Measurements from ENCODE around the gene EDDM13.
"Not testable (repeated sequence)": the region's sequence is repeated elsewhere in the genome, so short reads cannot be mapped to it uniquely, and the experiment has no call there.

EDDM13 gene

GRCh38 chr19:56339031-56339430, 66.5 kb downstream of the EDDM13 start:
- H3K9ac ChIP-seq (ENCODE audit: low read length); H3K4me1 ChIP-seq (ENCODE audit: control insufficient read depth, insufficient read depth, low read length); H3K4me3 ChIP-seq (ENCODE audit: low read length); H3K9me3 ChIP-seq (ENCODE audit: control insufficient read depth, low read length); H3K36me3 ChIP-seq (ENCODE audit: control insufficient read depth, insufficient read depth, low read length); H3K27me3 ChIP-seq (ENCODE audit: control insufficient read depth, insufficient read depth, low read length): not testable (repeated sequence)

DNA sequence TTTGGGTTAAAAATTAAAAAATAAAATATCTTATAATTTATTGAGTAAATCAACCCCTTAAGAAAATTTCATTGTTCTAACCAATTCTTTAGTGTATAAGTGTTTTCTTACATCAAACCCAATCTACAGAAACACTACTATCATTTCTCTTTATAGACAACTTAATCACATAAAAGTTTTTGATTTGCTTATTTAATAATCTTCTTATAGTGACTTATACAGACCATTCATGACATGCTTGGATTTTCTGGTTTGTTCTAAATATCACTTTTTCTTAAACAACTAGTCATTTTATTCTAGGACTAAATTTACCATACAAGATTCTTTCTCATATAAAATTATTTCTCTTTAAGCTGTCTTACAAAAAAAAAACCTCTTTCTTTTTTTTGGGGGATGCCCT, 69.4 kb downstream of the EDDM13 start:
- no peak overlapping the region for H3K9ac ChIP-seq (ENCODE audit: low read length)
- H3K4me1 ChIP-seq (ENCODE audit: control insufficient read depth, insufficient read depth, low read length) = no peaks in the 10 kb centered on the region
- H3K27me3 ChIP-seq (ENCODE audit: control insufficient read depth, insufficient read depth, low read length) = no peaks in the 10 kb centered on the region
- H3K36me3 ChIP-seq (ENCODE audit: control insufficient read depth, insufficient read depth, low read length) = no peaks in the 10 kb centered on the region
- no peak overlapping the region for H3K4me3 ChIP-seq (ENCODE audit: low read length)
- H3K9me3 ChIP-seq (ENCODE audit: control insufficient read depth, low read length) = no peaks in the 10 kb centered on the region

DNA sequence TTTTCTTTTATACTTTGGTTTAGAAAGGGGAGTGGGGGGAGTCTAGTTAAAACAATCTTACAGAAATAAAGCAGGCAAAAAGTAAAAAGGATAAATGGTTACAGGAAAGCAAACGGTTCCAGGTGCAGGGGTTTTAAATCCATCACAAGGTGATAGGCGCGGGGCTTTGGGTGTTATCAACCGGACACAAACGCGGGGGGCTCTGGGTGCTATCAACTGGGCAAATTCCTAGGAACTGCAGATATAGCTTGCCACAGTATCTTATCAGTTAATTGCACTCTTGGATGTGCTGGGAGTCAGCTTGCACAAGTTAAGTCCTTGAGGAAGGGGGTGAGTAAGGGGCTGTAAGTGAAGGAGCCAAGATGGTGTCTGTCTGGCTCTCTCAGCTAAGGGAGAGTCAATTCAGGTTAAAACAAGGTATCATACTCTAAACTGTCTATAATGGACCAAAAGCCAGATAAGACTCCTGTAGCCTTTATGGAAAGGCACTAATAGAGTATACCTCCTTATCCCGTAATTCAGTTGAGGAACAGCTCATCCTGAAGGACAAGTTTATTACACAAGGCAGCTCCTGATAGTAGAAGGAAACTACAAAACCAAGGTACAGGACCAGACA, 74.7 kb downstream of the EDDM13 start:
- Histone ChIP-seq H3K36me3 (ENCODE audit: control insufficient read depth, insufficient read depth, low read length) (no peaks in the 10 kb centered on the region), H3K27me3 (ENCODE audit: control insufficient read depth, insufficient read depth, low read length) (no peaks in the 10 kb centered on the region), H3K9me3 (ENCODE audit: control insufficient read depth, low read length) (no peaks in the 10 kb centered on the region), H3K9ac (ENCODE audit: low read length) (no peak overlapping the region), H3K4me1 (ENCODE audit: control insufficient read depth, insufficient read depth, low read length) (no peaks in the 10 kb centered on the region), H3K4me3 (ENCODE audit: low read length) (no peak overlapping the region)

DNA sequence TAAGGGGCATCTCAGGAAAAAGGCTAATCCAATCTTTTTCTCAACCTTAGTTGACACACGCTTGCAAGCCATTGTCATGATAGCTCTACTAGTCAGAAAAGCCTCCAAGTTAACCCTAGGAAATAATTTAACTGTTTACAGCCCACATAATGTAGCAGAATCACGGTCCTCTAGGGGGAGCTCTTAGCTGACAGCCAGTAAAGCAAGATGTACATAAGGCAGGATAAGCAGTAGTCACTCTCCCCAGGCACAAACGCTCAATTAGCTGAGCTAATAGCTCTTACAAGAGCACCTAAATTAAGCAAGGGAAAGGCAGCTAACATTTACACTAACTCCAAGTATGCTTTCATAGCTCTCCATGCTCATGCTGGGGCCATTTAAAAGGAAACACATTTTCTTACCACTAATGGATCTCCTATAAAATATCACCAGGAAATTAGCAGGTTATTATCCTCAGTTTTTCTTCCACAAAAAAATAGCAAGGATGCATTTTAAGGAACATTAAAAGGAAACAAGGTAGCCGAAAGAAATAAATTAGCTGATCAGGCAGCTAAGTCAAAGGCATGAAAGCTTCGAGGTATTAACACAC, 75.8 kb downstream of the EDDM13 start:
- no peaks in the 10 kb centered on the region for H3K9me3 ChIP-seq (ENCODE audit: control insufficient read depth, low read length)
- no peaks in the 10 kb centered on the region for H3K36me3 ChIP-seq (ENCODE audit: control insufficient read depth, insufficient read depth, low read length)
- no peak overlapping the region for H3K9ac ChIP-seq (ENCODE audit: low read length)
- no peak overlapping the region for H3K4me3 ChIP-seq (ENCODE audit: low read length)
- no peaks in the 10 kb centered on the region for H3K4me1 ChIP-seq (ENCODE audit: control insufficient read depth, insufficient read depth, low read length)
- H3K27me3 ChIP-seq (ENCODE audit: control insufficient read depth, insufficient read depth, low read length) = no peaks in the 10 kb centered on the region

DNA sequence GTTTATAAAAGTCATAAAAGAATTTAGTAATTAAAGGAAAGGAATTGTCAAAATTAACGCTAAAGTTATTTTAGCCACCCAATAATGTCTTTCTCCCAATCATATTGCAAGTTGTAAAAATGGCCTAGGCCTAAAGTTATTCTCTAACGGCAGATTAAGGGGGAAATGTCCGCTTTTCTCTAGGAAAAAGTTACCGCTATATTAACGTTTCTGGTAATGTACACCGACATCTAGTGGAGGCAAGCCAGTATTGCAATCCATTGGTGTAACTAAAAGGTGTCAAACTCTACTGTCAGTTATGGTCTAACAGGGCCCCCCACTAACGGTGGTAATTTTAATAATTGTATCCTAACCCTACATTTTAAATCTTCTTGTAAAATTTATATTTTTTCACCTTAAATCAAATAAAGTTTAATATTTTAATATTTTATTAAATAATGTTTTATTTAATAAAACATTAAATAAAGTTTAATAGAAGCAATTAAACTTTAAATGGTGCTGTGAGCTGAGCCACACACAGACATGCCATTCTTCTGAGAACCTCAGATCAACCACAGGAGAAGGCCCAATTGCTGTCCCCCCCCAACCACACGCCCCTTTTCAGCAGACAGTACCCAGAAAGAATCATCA, 78.0 kb downstream of the EDDM13 start:
- Histone ChIP-seq H3K9me3 (ENCODE audit: control insufficient read depth, low read length) (no peaks in the 10 kb centered on the region), H3K4me1 (ENCODE audit: control insufficient read depth, insufficient read depth, low read length) (no peaks in the 10 kb centered on the region), H3K9ac (ENCODE audit: low read length) (no peak overlapping the region), H3K27me3 (ENCODE audit: control insufficient read depth, insufficient read depth, low read length) (no peaks in the 10 kb centered on the region), H3K36me3 (ENCODE audit: control insufficient read depth, insufficient read depth, low read length) (no peaks in the 10 kb centered on the region), H3K4me3 (ENCODE audit: low read length) (no peak overlapping the region)

- Histone ChIP-seq H3K9me3 (ENCODE audit: control insufficient read depth, low read length) (no peaks in the 10 kb centered on the region), H3K27me3 (ENCODE audit: control insufficient read depth, insufficient read depth, low read length) (no peaks in the 10 kb centered on the region), H3K4me3 (ENCODE audit: low read length) (no peak overlapping the region), H3K4me1 (ENCODE audit: control insufficient read depth, insufficient read depth, low read length) (no peaks in the 10 kb centered on the region), H3K36me3 (ENCODE audit: control insufficient read depth, insufficient read depth, low read length) (no peaks in the 10 kb centered on the region), H3K9ac (ENCODE audit: low read length) (no peak overlapping the region)
These were observed 78.7 kb downstream of the EDDM13 start for GRCh38 chr19:56351208-56351607.

GRCh38 chr19:56355517-56355916, 83.0 kb downstream of the EDDM13 start:
- Histone ChIP-seq H3K27me3 (ENCODE audit: control insufficient read depth, insufficient read depth, low read length) (no peaks in the 10 kb centered on the region), H3K4me1 (ENCODE audit: control insufficient read depth, insufficient read depth, low read length) (no peaks in the 10 kb centered on the region), H3K4me3 (ENCODE audit: low read length) (no peak overlapping the region), H3K9ac (ENCODE audit: low read length) (no peak overlapping the region), H3K9me3 (ENCODE audit: control insufficient read depth, low read length) (no peaks in the 10 kb centered on the region), H3K36me3 (ENCODE audit: control insufficient read depth, insufficient read depth, low read length) (no peaks in the 10 kb centered on the region)

- Histone ChIP-seq H3K36me3 (ENCODE audit: control insufficient read depth, insufficient read depth, low read length) (no peaks in the 10 kb centered on the region), H3K27me3 (ENCODE audit: control insufficient read depth, insufficient read depth, low read length) (no peaks in the 10 kb centered on the region), H3K4me3 (ENCODE audit: low read length) (no peak overlapping the region), H3K4me1 (ENCODE audit: control insufficient read depth, insufficient read depth, low read length) (no peaks in the 10 kb centered on the region), H3K9me3 (ENCODE audit: control insufficient read depth, low read length) (no peaks in the 10 kb centered on the region), H3K9ac (ENCODE audit: low read length) (no peak overlapping the region)
These were observed 84.4 kb downstream of the EDDM13 start for GRCh38 chr19:56356944-56357343.
